ENCODE results near the gene MTFP1.
A peak's percentile ranks its signal among the peaks of the same experiment; 100 is the strongest.

MTFP1 gene

GRCh38 chr22:30425616-30426387 lies at the start of gene MTFP1:
Gene MTFP1 (plus strand): TSS chr22:30425768. CDS start chr22:30425880, 112 bp downstream.
- H3K4me3 ChIP-seq = peak within 1 kb of the TSS; percentile 87
- peaks cover 37% of the 10 kb centered on the region for H3K4me1 ChIP-seq
- DNase-seq (ENCODE audit: low spot score in 2 of 2) = peak; percentile 84 to 89
- no peaks in the 10 kb centered on the region for H3K9me3 ChIP-seq
- H3K27me3 ChIP-seq (ENCODE audit: low read depth) = no peaks in the 10 kb centered on the region
- H3K36me3 ChIP-seq (replicated peaks) = peaks cover 20% of the 10 kb centered on the region
- in situ Hi-C loops (cut with MboI; ENCODE audit: low sequenced_read_pairs) = no loop called here

GRCh38 chr22:30380011-30380410 lies 45.6 kb upstream of the MTFP1 start:
- H3K36me3 ChIP-seq (replicated peaks) = peaks cover 21% of the 10 kb centered on the region
- no peak for DNase-seq (ENCODE audit: low spot score in 2 of 2)
- no peaks in the 10 kb centered on the region for H3K9me3 ChIP-seq
- H3K4me3 ChIP-seq = no peak overlapping the region
- no peaks in the 10 kb centered on the region for H3K4me1 ChIP-seq
- in situ Hi-C loops (cut with MboI; ENCODE audit: low sequenced_read_pairs) = loop anchor here (25.0 kb wide), 1 partner anchor 268 kb away; no protein-coding TSS in a partner anchor
- no peaks in the 10 kb centered on the region for H3K27me3 ChIP-seq (ENCODE audit: low read depth)

GRCh38 chr22:30381264-30381663 lies 44.3 kb upstream of the MTFP1 start:
- Histone ChIP-seq H3K4me1 (peaks cover 1% of the 10 kb centered on the region; the same call in 1 of the 2 replicates), H3K36me3 (replicated peaks) (peaks cover 21% of the 10 kb centered on the region), H3K9me3 (no peaks in the 10 kb centered on the region), H3K27me3 (ENCODE audit: low read depth) (no peaks in the 10 kb centered on the region), H3K4me3 (no peak overlapping the region)
- in situ Hi-C loops (cut with MboI; ENCODE audit: low sequenced_read_pairs) = loop anchor here (25.0 kb wide), 1 partner anchor 269 kb away; no protein-coding TSS in a partner anchor
- DNase-seq (ENCODE audit: low spot score in 2 of 2) = no peak

DNA sequence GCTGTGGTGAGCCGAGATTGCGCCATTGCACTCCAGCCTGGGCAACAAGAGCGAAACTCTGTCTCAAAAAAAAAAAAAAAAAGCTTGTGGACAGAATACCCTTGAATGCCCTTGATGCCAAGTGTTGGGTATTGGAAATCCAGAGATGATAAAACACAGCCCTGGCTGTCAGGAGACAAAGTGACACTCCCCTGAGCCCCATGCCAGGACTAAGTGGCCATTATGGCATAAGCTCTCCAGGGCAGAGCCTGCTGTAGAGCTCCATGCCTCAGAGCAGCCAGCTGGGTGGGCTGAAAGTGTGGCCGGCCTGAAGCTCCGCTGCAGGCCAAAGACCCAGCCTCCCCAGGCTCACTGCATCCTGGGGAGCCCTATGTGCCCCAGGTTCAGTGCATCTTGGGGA lies 43.2 kb upstream of the MTFP1 start:
- in situ Hi-C loops (cut with MboI; ENCODE audit: low sequenced_read_pairs) = loop anchor here (25.0 kb wide), 1 partner anchor 270 kb away; no protein-coding TSS in a partner anchor
- H3K36me3 ChIP-seq (replicated peaks) = peaks cover 17% of the 10 kb centered on the region
- no peaks in the 10 kb centered on the region for H3K27me3 ChIP-seq (ENCODE audit: low read depth)
- no peak for DNase-seq (ENCODE audit: low spot score in 2 of 2)
- H3K4me3 ChIP-seq = no peak overlapping the region
- H3K4me1 ChIP-seq = peaks cover 3% of the 10 kb centered on the region; the same call in 1 of the 2 replicates
- H3K9me3 ChIP-seq = no peaks in the 10 kb centered on the region

GRCh38 chr22:30383061-30383460 lies 42.5 kb upstream of the MTFP1 start:
- in situ Hi-C loops (cut with MboI; ENCODE audit: low sequenced_read_pairs) = loop anchor here (25.0 kb wide), 1 partner anchor 271 kb away; no protein-coding TSS in a partner anchor
- H3K27me3 ChIP-seq (ENCODE audit: low read depth) = no peaks in the 10 kb centered on the region
- DNase-seq (ENCODE audit: low spot score in 2 of 2) = no peak

DNA sequence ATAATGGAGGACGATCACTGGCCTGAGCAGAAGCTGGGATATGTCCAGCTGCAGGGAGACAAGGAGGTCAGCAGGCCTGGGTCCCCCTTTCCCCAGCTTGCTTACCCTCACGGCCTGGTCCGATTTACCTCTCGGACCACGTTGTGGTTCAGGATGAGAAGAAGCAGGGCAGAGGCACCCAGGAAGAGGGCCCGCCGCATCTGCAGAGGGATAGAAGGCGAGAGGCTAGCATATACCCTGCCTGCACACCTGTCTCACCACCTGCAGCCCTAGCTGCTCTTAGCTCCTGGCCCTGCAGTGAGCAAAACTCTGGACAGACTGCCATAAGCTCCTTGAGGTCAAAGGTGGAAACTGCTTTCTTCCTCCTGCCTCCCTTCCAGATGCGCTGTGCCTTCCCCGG lies 39.6 kb upstream of the MTFP1 start:
- H3K4me1 ChIP-seq = peaks cover 3% of the 10 kb centered on the region; the same call in 1 of the 2 replicates
- in situ Hi-C loops (cut with MboI; ENCODE audit: low sequenced_read_pairs) = loop anchor here (25.0 kb wide), 1 partner anchor 274 kb away; no protein-coding TSS in a partner anchor
- H3K4me3 ChIP-seq = no peak overlapping the region

More at GRCh38 chr22:30383061-30383460, 42.5 kb upstream of the MTFP1 start:
- Histone ChIP-seq H3K4me1 (peaks cover 3% of the 10 kb centered on the region; the same call in 1 of the 2 replicates), H3K9me3 (no peaks in the 10 kb centered on the region), H3K36me3 (replicated peaks) (peaks cover 11% of the 10 kb centered on the region; the same call in 1 of the 2 replicates), H3K4me3 (no peak overlapping the region)

GRCh38 chr22:30386608-30386959 lies 39.0 kb upstream of the MTFP1 start:
- DNase-seq (ENCODE audit: low spot score in 2 of 2) = no peak
- in situ Hi-C loops (cut with MboI; ENCODE audit: low sequenced_read_pairs) = loop anchor here (25.0 kb wide), 1 partner anchor 274 kb away; no protein-coding TSS in a partner anchor
- peaks cover 3% of the 10 kb centered on the region; the same call in 1 of the 2 replicates for H3K4me1 ChIP-seq
- no peaks in the 10 kb centered on the region for H3K27me3 ChIP-seq (ENCODE audit: low read depth)
- peaks cover 11% of the 10 kb centered on the region; the same call in 1 of the 2 replicates for H3K36me3 ChIP-seq (replicated peaks)
- H3K4me3 ChIP-seq = peak overlapping the region; percentile 55
- peaks cover 6% of the 10 kb centered on the region; the same call in 1 of the 2 replicates for H3K9me3 ChIP-seq

More for the DNA sequence above, 39.6 kb upstream of the MTFP1 start:
- no peak for DNase-seq (ENCODE audit: low spot score in 2 of 2)
- Histone ChIP-seq H3K27me3 (ENCODE audit: low read depth) (no peaks in the 10 kb centered on the region), H3K9me3 (peaks cover 3% of the 10 kb centered on the region; the same call in 1 of the 2 replicates), H3K36me3 (replicated peaks) (peaks cover 11% of the 10 kb centered on the region; the same call in 1 of the 2 replicates)

- peak; percentile 74 to 91 for DNase-seq (ENCODE audit: low spot score in 2 of 2)
- in situ Hi-C loops (cut with MboI; ENCODE audit: low sequenced_read_pairs) = loop anchor here (25.0 kb wide), 1 partner anchor 275 kb away; no protein-coding TSS in a partner anchor
- H3K4me1 ChIP-seq = peaks cover 3% of the 10 kb centered on the region; the same call in 1 of the 2 replicates
- H3K36me3 ChIP-seq (replicated peaks) = peaks cover 7% of the 10 kb centered on the region; the same call in 1 of the 2 replicates
- peaks cover 6% of the 10 kb centered on the region; the same call in 1 of the 2 replicates for H3K9me3 ChIP-seq
- no peaks in the 10 kb centered on the region for H3K27me3 ChIP-seq (ENCODE audit: low read depth)
- H3K4me3 ChIP-seq = peak within 1 kb of the TSS; percentile 55
Observed at GRCh38 chr22:30386960-30387827, 38.4 kb upstream of the MTFP1 start, which contains the start of gene RNF215. Gene RNF215 (minus strand): TSS chr22:30387411. CDS start chr22:30387313, 98 bp downstream.

DNA sequence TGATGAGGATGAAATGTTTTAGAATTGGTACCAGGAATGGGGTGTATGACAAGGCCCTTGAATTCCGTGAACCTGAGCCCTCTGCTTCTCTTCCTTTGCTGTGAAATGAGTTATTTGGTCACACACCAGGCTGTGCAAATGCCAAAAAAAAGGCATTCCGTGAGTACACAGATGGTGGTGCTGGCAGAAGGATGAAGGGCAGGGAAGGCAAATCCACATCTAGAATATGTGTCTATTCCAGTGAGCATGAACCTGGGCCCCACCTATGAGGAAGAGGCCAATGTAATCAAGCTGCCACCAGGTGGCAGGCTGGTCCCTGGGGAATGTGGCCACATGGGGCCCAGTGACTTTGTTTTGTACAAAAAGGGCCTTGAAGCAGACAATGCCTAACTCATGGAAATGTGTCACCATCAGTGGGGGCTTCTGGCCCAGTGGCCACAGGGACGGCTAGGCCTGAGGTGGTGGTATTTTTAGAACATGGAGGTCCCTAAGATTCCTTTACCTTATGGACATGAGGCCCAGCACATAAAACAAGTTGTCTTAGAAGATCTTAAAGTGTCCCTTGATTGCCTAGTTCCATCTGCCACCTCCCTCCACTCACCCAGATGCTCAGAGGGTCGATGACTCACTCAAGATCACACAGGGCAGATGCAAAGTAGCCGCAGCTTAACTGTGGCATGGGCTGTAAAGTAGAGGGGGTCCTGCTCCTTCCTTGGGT lies 34.4 kb upstream of the MTFP1 start:
- Histone ChIP-seq H3K9me3 (peaks cover 6% of the 10 kb centered on the region; the same call in 1 of the 2 replicates), H3K27me3 (ENCODE audit: low read depth) (no peaks in the 10 kb centered on the region), H3K4me1 (peaks cover 3% of the 10 kb centered on the region; the same call in 1 of the 2 replicates), H3K36me3 (replicated peaks) (no peaks in the 10 kb centered on the region), H3K4me3 (no peak overlapping the region)
- peak; percentile 35 to 76 for DNase-seq (ENCODE audit: low spot score in 2 of 2)
- in situ Hi-C loops (cut with MboI; ENCODE audit: low sequenced_read_pairs) = loop anchor here (25.0 kb wide), 1 partner anchor 279 kb away; no protein-coding TSS in a partner anchor

DNA sequence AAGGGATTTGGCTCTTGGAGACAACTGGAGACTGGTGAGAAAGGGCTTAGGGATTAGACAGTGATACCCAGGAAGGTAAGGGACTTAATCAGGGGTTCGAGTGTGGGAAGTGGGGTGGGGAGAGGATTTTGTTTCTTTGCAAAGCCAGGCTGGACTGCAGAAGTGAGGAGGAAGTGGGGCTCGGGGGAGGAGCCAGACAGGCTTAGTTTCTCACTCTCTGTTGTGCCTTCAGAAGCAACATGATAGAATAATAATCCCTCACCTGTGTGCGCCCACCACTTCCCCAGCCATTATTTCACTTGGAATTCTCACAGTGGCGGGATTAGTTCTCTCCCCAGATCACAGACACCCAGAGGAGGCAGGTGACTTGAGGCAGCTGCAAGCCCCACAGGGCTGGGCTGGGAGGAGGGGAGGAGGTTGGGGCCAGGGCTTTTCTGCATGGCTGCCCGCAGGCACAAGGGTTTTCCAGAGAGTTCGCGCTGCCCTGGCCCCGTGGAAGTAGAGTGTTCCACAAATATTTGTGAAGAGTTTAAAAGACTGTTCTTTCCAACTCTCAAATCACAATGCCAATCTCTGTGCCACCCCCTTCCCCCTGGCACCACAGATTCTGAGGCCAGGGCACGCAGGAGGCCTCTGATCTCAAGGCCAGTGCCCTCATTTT lies 32.8 kb upstream of the MTFP1 start:
- H3K4me3 ChIP-seq = no peak overlapping the region
- no peaks in the 10 kb centered on the region for H3K27me3 ChIP-seq (ENCODE audit: low read depth)
- in situ Hi-C loops (cut with MboI; ENCODE audit: low sequenced_read_pairs) = loop anchor here (25.0 kb wide), 1 partner anchor 280 kb away; no protein-coding TSS in a partner anchor
- 0 out of 2 replicates have a peak, but pooled peaks cover 2% of the 10 kb centered on the region for H3K4me1 ChIP-seq
- DNase-seq (ENCODE audit: low spot score in 2 of 2) = no peak
- peaks cover 6% of the 10 kb centered on the region; the same call in 1 of the 2 replicates for H3K9me3 ChIP-seq
- no peaks in the 10 kb centered on the region for H3K36me3 ChIP-seq (replicated peaks)

- Histone ChIP-seq H3K27me3 (ENCODE audit: low read depth) (no peaks in the 10 kb centered on the region), H3K9me3 (peaks cover 6% of the 10 kb centered on the region; the same call in 1 of the 2 replicates), H3K4me1 (0 out of 2 replicates have a peak, but pooled peaks cover 2% of the 10 kb centered on the region), H3K4me3 (no peak overlapping the region), H3K36me3 (replicated peaks) (no peaks in the 10 kb centered on the region)
- no peak for DNase-seq (ENCODE audit: low spot score in 2 of 2)
- in situ Hi-C loops (cut with MboI; ENCODE audit: low sequenced_read_pairs) = loop anchor here (25.0 kb wide), 1 partner anchor 281 kb away; no protein-coding TSS in a partner anchor
Observed at GRCh38 chr22:30393322-30393680, 32.3 kb upstream of the MTFP1 start.

DNA sequence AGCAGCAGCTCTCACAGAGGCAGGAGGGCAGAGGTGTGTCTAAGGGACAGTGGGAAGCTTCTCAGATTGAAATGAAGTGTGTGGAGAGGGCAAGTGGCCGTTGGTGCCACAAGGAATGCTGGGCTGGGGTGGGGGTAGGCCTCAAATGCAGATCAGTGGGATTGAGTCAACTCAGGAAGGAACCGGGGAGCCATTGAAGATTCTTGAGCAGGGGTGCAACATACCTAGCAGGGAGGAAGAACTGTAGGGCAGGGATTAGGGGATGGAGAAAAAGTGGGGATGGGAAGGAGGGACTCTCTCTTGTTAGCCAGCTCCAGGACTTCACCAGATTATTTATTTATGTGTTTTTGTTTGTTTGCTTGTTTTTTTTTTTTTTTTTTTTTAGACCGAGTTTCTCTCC lies 31.7 kb upstream of the MTFP1 start:
- H3K9me3 ChIP-seq = peaks cover 6% of the 10 kb centered on the region; the same call in 1 of the 2 replicates
- H3K36me3 ChIP-seq (replicated peaks) = no peaks in the 10 kb centered on the region

More for the DNA sequence above, 31.7 kb upstream of the MTFP1 start:
- DNase-seq (ENCODE audit: low spot score in 2 of 2) = no peak
- Histone ChIP-seq H3K4me3 (no peak overlapping the region), H3K4me1 (0 out of 2 replicates have a peak, but pooled peaks cover 2% of the 10 kb centered on the region), H3K27me3 (ENCODE audit: low read depth) (no peaks in the 10 kb centered on the region)
- in situ Hi-C loops (cut with MboI; ENCODE audit: low sequenced_read_pairs) = loop anchor here (25.0 kb wide), 1 partner anchor 282 kb away; no protein-coding TSS in a partner anchor

All from HAP-1 (cell line).